OCI-LY1 (cell line): ENCODE results near the gene MNT.

Source experiments
- EZH2 ChIP-seq: fragments of 200-600 bp; sonication (generic), shearing (Covaris generic); IDR thresholded peaks from 2 replicates; pipeline ENCODE4 v1.8.0; 2017; ENCODE audit warnings: borderline replicate concordance, mixed run types, mild to moderate bottlenecking, antibody characterized with exemption, low read length, moderate library complexity, mixed read lengths
- TF ChIP-seq, protein P1 (sequence below): fragments of 200-600 bp; sonication (generic), shearing (Covaris generic); IDR thresholded peaks from 2 replicates; pipeline ENCODE4 v1.5.1; 2017; ENCODE audit warnings: mild to moderate bottlenecking, antibody characterized with exemption, low read length, moderate library complexity, mixed read lengths

- no peak for TF ChIP-seq EZH2
- TF ChIP-seq, protein P1, sequence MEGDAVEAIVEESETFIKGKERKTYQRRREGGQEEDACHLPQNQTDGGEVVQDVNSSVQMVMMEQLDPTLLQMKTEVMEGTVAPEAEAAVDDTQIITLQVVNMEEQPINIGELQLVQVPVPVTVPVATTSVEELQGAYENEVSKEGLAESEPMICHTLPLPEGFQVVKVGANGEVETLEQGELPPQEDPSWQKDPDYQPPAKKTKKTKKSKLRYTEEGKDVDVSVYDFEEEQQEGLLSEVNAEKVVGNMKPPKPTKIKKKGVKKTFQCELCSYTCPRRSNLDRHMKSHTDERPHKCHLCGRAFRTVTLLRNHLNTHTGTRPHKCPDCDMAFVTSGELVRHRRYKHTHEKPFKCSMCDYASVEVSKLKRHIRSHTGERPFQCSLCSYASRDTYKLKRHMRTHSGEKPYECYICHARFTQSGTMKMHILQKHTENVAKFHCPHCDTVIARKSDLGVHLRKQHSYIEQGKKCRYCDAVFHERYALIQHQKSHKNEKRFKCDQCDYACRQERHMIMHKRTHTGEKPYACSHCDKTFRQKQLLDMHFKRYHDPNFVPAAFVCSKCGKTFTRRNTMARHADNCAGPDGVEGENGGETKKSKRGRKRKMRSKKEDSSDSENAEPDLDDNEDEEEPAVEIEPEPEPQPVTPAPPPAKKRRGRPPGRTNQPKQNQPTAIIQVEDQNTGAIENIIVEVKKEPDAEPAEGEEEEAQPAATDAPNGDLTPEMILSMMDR = no peak
Measured at GRCh38 chr17:2406271-2406902, 5.5 kb upstream of the MNT start.
